Central memory CD8-positive, alpha-beta T cell (primary cell): Measurements from ENCODE around the gene CHRND.
"Not testable (repeated sequence)": the region's sequence is repeated elsewhere in the genome, so short reads cannot be mapped to it uniquely, and the experiment has no call there.

ENCODE experiments used
- ATAC-seq: fragments of 150-1000 bp; cut with Tn5 transposase; replicated peaks from 2 replicates; pipeline ENCODE4 v1.10.0; 2022; ENCODE audit warnings: mild to moderate bottlenecking, moderate FRiP score, moderate number of reproducible peaks; ENCODE audit not compliant: poor library complexity, severe bottlenecking; ENCODE audit errors: extremely low read depth
- DNase-seq, 2 donors: peaks; one replicate each; pipeline ENCODE4 v3.0.0; 2021; ENCODE audit warnings: low spot score in 2 of 2
- H3K27ac Mint-ChIP-seq: one replicate; pipeline ENCODE4 v1.8.0; 2022; ENCODE audit warnings: low read depth, mild to moderate bottlenecking, moderate library complexity, mixed read lengths
- H3K27me3 Mint-ChIP-seq: one replicate; pipeline ENCODE4 v1.8.0; 2022; ENCODE audit warnings: mixed read lengths
- H3K36me3 Mint-ChIP-seq: one replicate; pipeline ENCODE4 v1.8.0; 2022; ENCODE audit warnings: mild to moderate bottlenecking, moderate library complexity, mixed read lengths; ENCODE audit not compliant: insufficient read depth
- H3K4me1 Mint-ChIP-seq: one replicate; pipeline ENCODE4 v1.8.0; 2022; ENCODE audit warnings: mixed read lengths
- H3K4me3 Mint-ChIP-seq: one replicate; pipeline ENCODE4 v1.8.0; 2022; ENCODE audit warnings: mild to moderate bottlenecking, moderate library complexity, mixed read lengths
- H3K9me3 Mint-ChIP-seq: one replicate; pipeline ENCODE4 v1.8.0; 2022; ENCODE audit warnings: mixed read lengths

The CHRND gene

GRCh38 chr2:232528746-232529460, 2.9 kb downstream of the CHRND start:
- Mint-ChIP-seq H3K4me3 (peak overlapping the region; percentile 25), H3K9me3 (no peaks in the 10 kb centered on the region), H3K27me3 (peaks cover 57% of the 10 kb centered on the region), H3K27ac (peak overlapping the region; percentile 81), H3K4me1 (peaks cover 15% of the 10 kb centered on the region), H3K36me3 (peaks cover 2% of the 10 kb centered on the region)
- ATAC-seq (peak; percentile 64), DNase-seq (no peak)

- H3K4me1 Mint-ChIP-seq = peaks cover 15% of the 10 kb centered on the region
- H3K27me3 Mint-ChIP-seq = peaks cover 58% of the 10 kb centered on the region
- no peak for DNase-seq
- H3K4me3 Mint-ChIP-seq = no peak overlapping the region
- no peak overlapping the region for H3K27ac Mint-ChIP-seq
- H3K36me3 Mint-ChIP-seq = peaks cover 2% of the 10 kb centered on the region
- H3K9me3 Mint-ChIP-seq = no peaks in the 10 kb centered on the region
- ATAC-seq = no peak
These were observed 4.0 kb downstream of the CHRND start for GRCh38 chr2:232529806-232530547.

- Mint-ChIP-seq H3K9me3 (no peaks in the 10 kb centered on the region), H3K27me3 (peaks cover 66% of the 10 kb centered on the region), H3K36me3 (peaks cover 2% of the 10 kb centered on the region), H3K4me3 (no peak overlapping the region), H3K27ac (no peak overlapping the region), H3K4me1 (peaks cover 15% of the 10 kb centered on the region)
- DNase-seq = no peak
- no peak for ATAC-seq
These were observed 4.8 kb downstream of the CHRND start for GRCh38 chr2:232530626-232531260.

GRCh38 chr2:232532419-232532818, 6.5 kb downstream of the CHRND start:
- no peak for ATAC-seq
- Mint-ChIP-seq H3K9me3 (no peaks in the 10 kb centered on the region), H3K4me3 (no peak overlapping the region), H3K27me3 (peaks cover 60% of the 10 kb centered on the region), H3K36me3 (peaks cover 2% of the 10 kb centered on the region), H3K27ac (no peak overlapping the region), H3K4me1 (peaks cover 15% of the 10 kb centered on the region)
- no peak for DNase-seq

GRCh38 chr2:232532821-232533220, 6.9 kb downstream of the CHRND start:
- not testable (repeated sequence) for H3K27ac Mint-ChIP-seq, DNase-seq
- H3K27me3 Mint-ChIP-seq = peaks cover 56% of the 10 kb centered on the region

GRCh38 chr2:232533944-232534710, 8.2 kb downstream of the CHRND start:
- Mint-ChIP-seq H3K4me1 (peaks cover 11% of the 10 kb centered on the region), H3K36me3 (peaks cover 2% of the 10 kb centered on the region), H3K4me3 (no peak overlapping the region), H3K27ac (no peak overlapping the region), H3K9me3 (no peaks in the 10 kb centered on the region), H3K27me3 (peaks cover 55% of the 10 kb centered on the region)
- ATAC-seq (no peak), DNase-seq (no peak)

More at GRCh38 chr2:232532821-232533220, 6.9 kb downstream of the CHRND start:
- not testable (repeated sequence) for ATAC-seq, H3K36me3 Mint-ChIP-seq, H3K9me3 Mint-ChIP-seq, H3K4me3 Mint-ChIP-seq
- peaks cover 14% of the 10 kb centered on the region for H3K4me1 Mint-ChIP-seq

- H3K9me3 Mint-ChIP-seq = no peaks in the 10 kb centered on the region
- no peak for ATAC-seq
These were observed 9.1 kb downstream of the CHRND start for GRCh38 chr2:232534940-232535651.

GRCh38 chr2:232535761-232536530, 10.0 kb downstream of the CHRND start:
- no peak for DNase-seq
- H3K4me3 Mint-ChIP-seq = no peak overlapping the region
- ATAC-seq = no peak
- H3K36me3 Mint-ChIP-seq = peaks cover 2% of the 10 kb centered on the region
- H3K27ac Mint-ChIP-seq = no peak overlapping the region
- H3K9me3 Mint-ChIP-seq = no peaks in the 10 kb centered on the region
- peaks cover 37% of the 10 kb centered on the region for H3K27me3 Mint-ChIP-seq
- H3K4me1 Mint-ChIP-seq = peaks cover 14% of the 10 kb centered on the region

More at GRCh38 chr2:232534940-232535651, 9.1 kb downstream of the CHRND start:
- peaks cover 45% of the 10 kb centered on the region for H3K27me3 Mint-ChIP-seq
- peaks cover 9% of the 10 kb centered on the region for H3K4me1 Mint-ChIP-seq
- peaks cover under 1% of the 10 kb centered on the region for H3K36me3 Mint-ChIP-seq
- no peak overlapping the region for H3K27ac Mint-ChIP-seq
- H3K4me3 Mint-ChIP-seq = no peak overlapping the region
- no peak for DNase-seq

GRCh38 chr2:232537079-232537478, 11.1 kb downstream of the CHRND start:
- no peak overlapping the region for H3K4me3 Mint-ChIP-seq
- peaks cover 2% of the 10 kb centered on the region for H3K36me3 Mint-ChIP-seq

GRCh38 chr2:232537499-232537898, 11.5 kb downstream of the CHRND start:
- Mint-ChIP-seq H3K27me3 (peaks cover 37% of the 10 kb centered on the region), H3K27ac (no peak overlapping the region)

More at GRCh38 chr2:232537079-232537478, 11.1 kb downstream of the CHRND start:
- ATAC-seq = no peak
- Mint-ChIP-seq H3K27me3 (peaks cover 37% of the 10 kb centered on the region), H3K27ac (no peak overlapping the region), H3K9me3 (no peaks in the 10 kb centered on the region), H3K4me1 (peaks cover 20% of the 10 kb centered on the region)
- DNase-seq = no peak

GRCh38 chr2:232538671-232539070, 12.7 kb downstream of the CHRND start:
- DNase-seq (no peak), ATAC-seq (no peak)
- Mint-ChIP-seq H3K9me3 (no peaks in the 10 kb centered on the region), H3K4me1 (peaks cover 27% of the 10 kb centered on the region), H3K36me3 (peaks cover 3% of the 10 kb centered on the region), H3K4me3 (no peak overlapping the region), H3K27ac (no peak overlapping the region), H3K27me3 (peaks cover 37% of the 10 kb centered on the region)

More at GRCh38 chr2:232537499-232537898, 11.5 kb downstream of the CHRND start:
- H3K4me3 Mint-ChIP-seq = no peak overlapping the region
- no peaks in the 10 kb centered on the region for H3K9me3 Mint-ChIP-seq
- H3K36me3 Mint-ChIP-seq = peaks cover 3% of the 10 kb centered on the region
- H3K4me1 Mint-ChIP-seq = peaks cover 24% of the 10 kb centered on the region
- ATAC-seq = no peak
- DNase-seq = no peak
